WTC11 (cell line): ENCODE data around the gene ATL2. TPM values are rescaled to one million over a fixed set of nuclear protein-coding genes. Genes with fewer than 3 reads are reported as not detected.
A peak's percentile ranks its signal among the peaks of the same experiment; 100 is the strongest.

Experiments
- ATAC-seq: fragments of 200-7000 bp; cut with Tn5 transposase; 2 replicates; pipeline ENCODE4 v1.10.0; 2021; ENCODE audit warnings: mild to moderate bottlenecking, moderate library complexity
- CTCF ChIA-PET: fragments of 300-600 bp; sonication (Branson Sonifier 250); formaldehyde crosslinking; loops from one replicate; lab custom pipeline; 2021; ENCODE audit warnings: antibody characterized with exemption; lab: Charles Lee
- POLR2A ChIA-PET: fragments of 350-600 bp; sonication (Branson Sonifier 250); formaldehyde crosslinking; loops from one replicate; lab custom pipeline; 2021; ENCODE audit warnings: antibody characterized with exemption; lab: Charles Lee
- DNase-seq: peaks from one replicate; pipeline ENCODE4 v3.0.0; 2021; ENCODE audit warnings: low spot score
- H3K27ac Mint-ChIP-seq: 2 replicates; pipeline ENCODE4 v1.8.0; 2021; ENCODE audit warnings: mixed read lengths
- H3K27me3 Mint-ChIP-seq: 2 replicates; pipeline ENCODE4 v1.8.0; 2021; ENCODE audit warnings: low read depth, mild to moderate bottlenecking, moderate library complexity, mixed read lengths
- H3K36me3 Mint-ChIP-seq: 2 replicates; pipeline ENCODE4 v1.8.0; 2021; ENCODE audit warnings: mixed read lengths
- H3K4me1 Mint-ChIP-seq: 2 replicates; pipeline ENCODE4 v1.8.0; 2022; ENCODE audit warnings: mixed read lengths
- H3K4me3 Mint-ChIP-seq: 2 replicates; pipeline ENCODE4 v1.8.0; 2021; ENCODE audit warnings: mild to moderate bottlenecking, moderate library complexity, mixed read lengths
- H3K9me3 Mint-ChIP-seq: 2 replicates; pipeline ENCODE4 v1.8.0; 2021; ENCODE audit warnings: mixed read lengths
- ELF4 ChIP-seq: sonication (generic); formaldehyde crosslinking; IDR thresholded peaks from 2 replicates; pipeline ENCODE4 v1.8.1; 2022; ENCODE audit warnings: low read depth, mild to moderate bottlenecking, moderate library complexity, missing genetic modification reagents
- ESRRA ChIP-seq: sonication (generic); formaldehyde crosslinking; IDR thresholded peaks from 2 replicates; pipeline ENCODE4 v1.8.1; 2022; ENCODE audit warnings: mild to moderate bottlenecking, missing genetic modification reagents, borderline replicate concordance
- ETV6 ChIP-seq: sonication (generic); formaldehyde crosslinking; IDR thresholded peaks from 2 replicates; pipeline ENCODE4 v1.8.1; 2022; ENCODE audit warnings: mild to moderate bottlenecking, missing genetic modification reagents
- FOXJ3 ChIP-seq: sonication (generic); formaldehyde crosslinking; IDR thresholded peaks from 2 replicates; pipeline ENCODE4 v1.9.0; 2021; ENCODE audit warnings: missing genetic modification reagents, mild to moderate bottlenecking, borderline replicate concordance
- FOXP1 ChIP-seq: sonication (generic); formaldehyde crosslinking; IDR thresholded peaks from 2 replicates; pipeline ENCODE4 v1.8.0; 2022; ENCODE audit warnings: missing genetic modification reagents, mild to moderate bottlenecking, moderate library complexity, borderline replicate concordance
- IRF2 ChIP-seq: sonication (generic); formaldehyde crosslinking; IDR thresholded peaks from 2 replicates; pipeline ENCODE4 v1.8.0; 2022; ENCODE audit warnings: low read depth, missing genetic modification reagents, borderline replicate concordance
- JUN ChIP-seq: sonication (generic); formaldehyde crosslinking; IDR thresholded peaks from 2 replicates; pipeline ENCODE4 v1.8.0; 2023; ENCODE audit warnings: mild to moderate bottlenecking, missing genetic modification reagents
- NFATC4 ChIP-seq: fragments of 250-450 bp; sonication (Bioruptor Pico); IDR thresholded peaks from 2 replicates; pipeline ENCODE4 v1.9.0; 2021; ENCODE audit warnings: mild to moderate bottlenecking
- SMAD3 ChIP-seq: sonication (generic); formaldehyde crosslinking; IDR thresholded peaks from 2 replicates; pipeline ENCODE4 v1.8.0; 2022; ENCODE audit warnings: missing genetic modification reagents, mild to moderate bottlenecking, borderline replicate concordance
- SP1 ChIP-seq: sonication (generic); formaldehyde crosslinking; conservative IDR thresholded peaks from 2 replicates; pipeline ENCODE4 v1.8.1; 2022; ENCODE audit warnings: missing genetic modification reagents
- TEAD1 ChIP-seq: sonication (generic); formaldehyde crosslinking; IDR thresholded peaks from 2 replicates; pipeline ENCODE4 v1.8.0; 2022; ENCODE audit warnings: mild to moderate bottlenecking, missing genetic modification reagents
- ZBTB21 ChIP-seq: sonication (generic); formaldehyde crosslinking; IDR thresholded peaks from 2 replicates; pipeline ENCODE4 v1.8.1; 2023; ENCODE audit warnings: mild to moderate bottlenecking, missing genetic modification reagents, borderline replicate concordance
- ZNF219 ChIP-seq: sonication (generic); formaldehyde crosslinking; IDR thresholded peaks from 2 replicates; pipeline ENCODE4 v1.8.0; 2023; ENCODE audit warnings: missing genetic modification reagents, mild to moderate bottlenecking, borderline replicate concordance
- total RNA-seq: library from RNA; stranded (reverse); gene quantifications from 3 replicates; pipeline ENCODE4 v1.2.3, GENCODE V29; 2021
- TF ChIP-seq, protein P1 (sequence below): sonication (generic); formaldehyde crosslinking; IDR thresholded peaks from 2 replicates; pipeline ENCODE4 v1.8.1; 2023; ENCODE audit warnings: mild to moderate bottlenecking, missing genetic modification reagents, moderate library complexity
- TF ChIP-seq, protein P2 (sequence below): sonication (generic); formaldehyde crosslinking; IDR thresholded peaks from 2 replicates; pipeline ENCODE4 v1.8.1; 2023; ENCODE audit warnings: mild to moderate bottlenecking, missing genetic modification reagents
- TF ChIP-seq, protein P3 (sequence below): sonication (generic); formaldehyde crosslinking; IDR thresholded peaks from 2 replicates; pipeline ENCODE4 v1.8.0; 2022; ENCODE audit warnings: mild to moderate bottlenecking, missing genetic modification reagents
- TF ChIP-seq, protein P4 (sequence below): fragments of 250-450 bp; sonication (Bioruptor Pico); conservative IDR thresholded peaks from 2 replicates; pipeline ENCODE4 v1.9.0; 2021; ENCODE audit warnings: mild to moderate bottlenecking
- TF ChIP-seq, protein P5 (sequence below): sonication (generic); formaldehyde crosslinking; conservative IDR thresholded peaks from 2 replicates; pipeline ENCODE4 v1.8.1; 2022; ENCODE audit warnings: mild to moderate bottlenecking, missing genetic modification reagents
- TF ChIP-seq, protein P6 (sequence below): sonication (generic); formaldehyde crosslinking; IDR thresholded peaks from 2 replicates; pipeline ENCODE4 v1.8.1; 2022; ENCODE audit warnings: mild to moderate bottlenecking, missing genetic modification reagents, moderate library complexity, borderline replicate concordance

Gene ATL2
- total RNA-seq, 1 experiment from 2014 or later = 90.5 TPM

DNA sequence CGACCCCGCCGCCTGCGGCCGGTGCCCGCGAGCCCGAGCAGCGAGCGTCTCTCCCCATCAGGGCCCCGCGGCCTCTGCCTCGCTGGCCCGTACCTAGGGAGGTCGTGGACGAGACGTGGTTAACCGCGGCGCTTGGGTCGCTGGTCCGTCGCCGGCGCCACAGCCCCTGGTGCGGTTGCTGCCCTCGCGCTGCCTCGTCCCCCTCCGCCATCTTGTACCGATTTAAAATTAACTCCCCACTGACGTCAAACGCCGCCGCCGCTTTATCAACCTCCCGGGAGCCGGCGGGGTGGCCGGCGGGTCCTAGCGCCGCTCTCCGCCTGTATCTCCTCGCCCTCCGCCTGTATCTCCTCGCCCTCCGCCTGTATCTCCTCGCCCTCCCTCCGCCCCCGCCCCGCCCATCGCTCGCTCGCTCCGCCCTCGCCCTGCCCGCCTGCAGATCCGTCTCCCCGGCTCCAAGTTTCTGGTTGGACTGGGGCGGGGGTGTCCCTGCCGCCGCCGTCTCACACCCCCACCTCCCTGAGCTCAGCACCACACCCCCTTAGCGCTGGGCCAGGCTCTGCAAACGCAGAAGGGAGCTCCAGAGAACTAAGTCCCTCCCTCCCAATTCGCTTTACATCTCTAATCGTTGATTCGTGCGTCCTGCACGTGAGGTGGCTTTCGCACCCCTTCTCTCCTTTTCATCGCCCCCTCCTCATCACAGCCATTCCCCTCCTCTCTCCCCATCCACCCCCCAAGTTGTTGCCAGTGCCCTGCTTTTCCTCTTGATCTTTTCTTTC lies at the start of gene ATL2 (continued):
- TF ChIP-seq, protein P1, sequence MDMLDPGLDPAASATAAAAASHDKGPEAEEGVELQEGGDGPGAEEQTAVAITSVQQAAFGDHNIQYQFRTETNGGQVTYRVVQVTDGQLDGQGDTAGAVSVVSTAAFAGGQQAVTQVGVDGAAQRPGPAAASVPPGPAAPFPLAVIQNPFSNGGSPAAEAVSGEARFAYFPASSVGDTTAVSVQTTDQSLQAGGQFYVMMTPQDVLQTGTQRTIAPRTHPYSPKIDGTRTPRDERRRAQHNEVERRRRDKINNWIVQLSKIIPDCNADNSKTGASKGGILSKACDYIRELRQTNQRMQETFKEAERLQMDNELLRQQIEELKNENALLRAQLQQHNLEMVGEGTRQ (CRISPR knock-in tag) = peak; percentile 71
- TF ChIP-seq, protein P2, sequence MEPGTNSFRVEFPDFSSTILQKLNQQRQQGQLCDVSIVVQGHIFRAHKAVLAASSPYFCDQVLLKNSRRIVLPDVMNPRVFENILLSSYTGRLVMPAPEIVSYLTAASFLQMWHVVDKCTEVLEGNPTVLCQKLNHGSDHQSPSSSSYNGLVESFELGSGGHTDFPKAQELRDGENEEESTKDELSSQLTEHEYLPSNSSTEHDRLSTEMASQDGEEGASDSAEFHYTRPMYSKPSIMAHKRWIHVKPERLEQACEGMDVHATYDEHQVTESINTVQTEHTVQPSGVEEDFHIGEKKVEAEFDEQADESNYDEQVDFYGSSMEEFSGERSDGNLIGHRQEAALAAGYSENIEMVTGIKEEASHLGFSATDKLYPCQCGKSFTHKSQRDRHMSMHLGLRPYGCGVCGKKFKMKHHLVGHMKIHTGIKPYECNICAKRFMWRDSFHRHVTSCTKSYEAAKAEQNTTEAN (CRISPR knock-in tag) = no peak
- no peak for TF ChIP-seq ZBTB21 (CRISPR knock-in tag)
- TF ChIP-seq, protein P3, sequence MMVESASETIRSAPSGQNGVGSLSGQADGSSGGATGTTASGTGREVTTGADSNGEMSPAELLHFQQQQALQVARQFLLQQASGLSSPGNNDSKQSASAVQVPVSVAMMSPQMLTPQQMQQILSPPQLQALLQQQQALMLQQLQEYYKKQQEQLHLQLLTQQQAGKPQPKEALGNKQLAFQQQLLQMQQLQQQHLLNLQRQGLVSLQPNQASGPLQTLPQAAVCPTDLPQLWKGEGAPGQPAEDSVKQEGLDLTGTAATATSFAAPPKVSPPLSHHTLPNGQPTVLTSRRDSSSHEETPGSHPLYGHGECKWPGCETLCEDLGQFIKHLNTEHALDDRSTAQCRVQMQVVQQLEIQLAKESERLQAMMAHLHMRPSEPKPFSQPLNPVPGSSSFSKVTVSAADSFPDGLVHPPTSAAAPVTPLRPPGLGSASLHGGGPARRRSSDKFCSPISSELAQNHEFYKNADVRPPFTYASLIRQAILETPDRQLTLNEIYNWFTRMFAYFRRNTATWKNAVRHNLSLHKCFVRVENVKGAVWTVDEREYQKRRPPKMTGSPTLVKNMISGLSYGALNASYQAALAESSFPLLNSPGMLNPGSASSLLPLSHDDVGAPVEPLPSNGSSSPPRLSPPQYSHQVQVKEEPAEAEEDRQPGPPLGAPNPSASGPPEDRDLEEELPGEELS (CRISPR knock-in tag) = peak; percentile 10; the same call in 1 of the 2 replicates
- TF ChIP-seq, protein P4, sequence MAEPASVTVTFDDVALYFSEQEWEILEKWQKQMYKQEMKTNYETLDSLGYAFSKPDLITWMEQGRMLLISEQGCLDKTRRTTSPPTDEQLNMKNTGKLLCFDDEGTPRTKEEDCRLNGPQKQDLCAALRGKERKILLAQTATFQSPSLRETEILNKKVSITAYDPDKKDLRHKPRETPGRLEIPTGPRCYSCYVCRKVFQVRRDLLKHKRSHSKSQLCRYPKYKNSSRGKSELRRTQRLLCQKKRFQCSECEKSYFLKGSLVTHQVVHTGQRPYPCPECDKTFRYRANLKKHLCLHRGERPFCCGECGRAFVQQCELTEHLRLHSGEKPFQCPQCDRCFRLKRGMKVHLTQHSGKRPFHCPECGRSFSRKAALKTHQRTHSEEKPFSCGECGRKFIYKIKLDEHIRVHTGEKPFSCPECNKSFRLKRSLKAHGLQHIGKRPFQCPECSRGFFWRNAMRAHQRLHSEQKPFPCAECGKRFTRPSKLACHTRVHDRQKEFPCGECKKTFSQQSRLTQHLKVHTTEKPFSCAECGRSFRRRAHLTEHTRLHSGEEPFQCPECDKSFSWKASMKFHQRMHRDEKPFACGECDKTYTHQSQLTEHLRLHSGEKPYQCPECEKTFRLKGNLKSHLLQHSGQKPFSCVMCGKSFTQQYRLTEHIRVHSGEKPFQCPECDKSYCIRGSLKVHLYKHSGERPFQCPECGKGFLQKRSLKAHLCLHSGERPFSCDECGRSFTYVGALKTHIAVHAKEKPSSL (CRISPR knock-in tag) = no peak
- TF ChIP-seq, protein P5, sequence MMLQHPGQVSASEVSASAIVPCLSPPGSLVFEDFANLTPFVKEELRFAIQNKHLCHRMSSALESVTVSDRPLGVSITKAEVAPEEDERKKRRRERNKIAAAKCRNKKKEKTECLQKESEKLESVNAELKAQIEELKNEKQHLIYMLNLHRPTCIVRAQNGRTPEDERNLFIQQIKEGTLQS (CRISPR knock-in tag) = no peak
- 0 out of 2 replicates have a peak, but pooled peaks have one; percentile 54 for TF ChIP-seq ZNF219 (CRISPR knock-in tag)
- TF ChIP-seq SP1 = peak; percentile 65; the same call in 1 of the 2 replicates
- 0 out of 2 replicates have a peak, but pooled peaks have one; percentile 6 for TF ChIP-seq TEAD1 (CRISPR knock-in tag)
- no peak for TF ChIP-seq FOXP1 (CRISPR knock-in tag)
- TF ChIP-seq SMAD3 (CRISPR knock-in tag) = no peak
- peak; percentile 52; the same call in 1 of the 2 replicates for TF ChIP-seq ESRRA (CRISPR knock-in tag)

DNA sequence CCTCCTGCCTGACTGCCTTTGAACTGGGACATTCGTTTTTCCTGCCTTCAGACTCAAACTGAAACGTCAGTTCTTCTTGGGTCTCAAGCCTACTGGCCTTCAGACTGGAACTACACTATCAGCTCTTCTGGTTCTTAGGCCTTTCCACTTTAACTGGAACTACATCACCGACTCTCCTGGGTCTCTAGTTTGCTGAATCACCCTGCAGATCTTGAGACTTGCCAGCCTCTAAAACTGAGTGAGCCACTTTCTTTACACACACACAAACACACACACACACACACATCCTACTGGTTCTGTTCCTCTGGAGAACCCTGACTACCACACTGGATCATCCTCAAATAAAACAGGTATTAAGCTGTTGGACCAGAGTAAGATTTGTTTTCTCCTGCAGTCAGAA lies 46.7 kb upstream of the ATL2 start:
- no peak for DNase-seq
- no peak for ATAC-seq
- TF ChIP-seq ELF4 (no peak), IRF2 (no peak), JUN (CRISPR knock-in tag) (no peak), ETV6 (no peak), FOXJ3 (CRISPR knock-in tag) (no peak), NFATC4 (CRISPR knock-in tag) (no peak), SP1 (no peak), SMAD3 (CRISPR knock-in tag) (no peak), TEAD1 (CRISPR knock-in tag) (no peak)
- TF ChIP-seq, protein P1 (CRISPR knock-in tag) = no peak
- TF ChIP-seq, protein P2 (CRISPR knock-in tag) = no peak
- TF ChIP-seq, protein P6, sequence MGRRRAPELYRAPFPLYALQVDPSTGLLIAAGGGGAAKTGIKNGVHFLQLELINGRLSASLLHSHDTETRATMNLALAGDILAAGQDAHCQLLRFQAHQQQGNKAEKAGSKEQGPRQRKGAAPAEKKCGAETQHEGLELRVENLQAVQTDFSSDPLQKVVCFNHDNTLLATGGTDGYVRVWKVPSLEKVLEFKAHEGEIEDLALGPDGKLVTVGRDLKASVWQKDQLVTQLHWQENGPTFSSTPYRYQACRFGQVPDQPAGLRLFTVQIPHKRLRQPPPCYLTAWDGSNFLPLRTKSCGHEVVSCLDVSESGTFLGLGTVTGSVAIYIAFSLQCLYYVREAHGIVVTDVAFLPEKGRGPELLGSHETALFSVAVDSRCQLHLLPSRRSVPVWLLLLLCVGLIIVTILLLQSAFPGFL (CRISPR knock-in tag) = no peak
- no peak overlapping the region for H3K27ac Mint-ChIP-seq
- no peaks in the 10 kb centered on the region for H3K27me3 Mint-ChIP-seq
- H3K4me3 Mint-ChIP-seq = no peak overlapping the region
- ChIA-PET CTCF (no interaction called here), POLR2A (no interaction called here)
- peaks cover 7% of the 10 kb centered on the region for H3K9me3 Mint-ChIP-seq
- no peaks in the 10 kb centered on the region for H3K36me3 Mint-ChIP-seq
- peaks cover 19% of the 10 kb centered on the region for H3K4me1 Mint-ChIP-seq
